HG03521 (cell line): ENCODE results near the gene CD226.

Source experiments
- ATAC-seq: cut with Tn5 transposase; IDR thresholded peaks from one replicate; pipeline ENCODE4 v1.9.1; 2021; ENCODE audit warnings: mild to moderate bottlenecking, moderate library complexity; ENCODE audit not compliant: unreplicated experiment

The CD226 gene

GRCh38 chr18:69820538-69820937 is 127.1 kb downstream of the CD226 start:
- ATAC-seq: no peak

GRCh38 chr18:69819460-69819859 is 128.2 kb downstream of the CD226 start:
- ATAC-seq: no peak

DNA sequence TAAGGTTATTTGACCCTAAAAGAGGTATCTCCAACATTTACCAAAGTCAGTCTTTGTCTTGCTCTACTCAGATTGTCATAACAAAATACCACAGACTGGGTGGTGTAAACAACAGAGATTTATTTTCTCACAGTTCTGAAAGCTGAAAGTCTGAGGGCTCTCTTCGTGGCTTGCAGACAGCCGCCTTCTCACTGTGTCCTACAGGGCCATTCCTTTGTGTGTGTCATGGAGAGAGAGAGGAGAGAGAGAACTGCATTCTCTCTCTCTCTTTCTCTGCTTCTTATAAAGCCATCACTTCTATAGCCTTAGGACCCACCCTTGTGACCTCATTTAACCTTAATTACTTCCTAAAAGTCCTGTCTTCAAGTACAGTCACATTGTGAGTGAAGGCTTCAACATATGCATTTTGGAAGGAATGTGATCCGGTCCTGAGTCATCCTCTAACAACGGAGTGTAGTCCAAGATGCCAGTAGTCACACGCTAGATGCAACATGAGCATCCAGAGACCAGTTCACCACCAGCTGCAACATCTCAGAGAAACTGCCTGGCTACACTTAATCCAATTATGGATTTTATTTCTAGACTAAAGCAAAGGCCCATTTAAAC is 130.2 kb downstream of the CD226 start:
- ATAC-seq: no peak

DNA sequence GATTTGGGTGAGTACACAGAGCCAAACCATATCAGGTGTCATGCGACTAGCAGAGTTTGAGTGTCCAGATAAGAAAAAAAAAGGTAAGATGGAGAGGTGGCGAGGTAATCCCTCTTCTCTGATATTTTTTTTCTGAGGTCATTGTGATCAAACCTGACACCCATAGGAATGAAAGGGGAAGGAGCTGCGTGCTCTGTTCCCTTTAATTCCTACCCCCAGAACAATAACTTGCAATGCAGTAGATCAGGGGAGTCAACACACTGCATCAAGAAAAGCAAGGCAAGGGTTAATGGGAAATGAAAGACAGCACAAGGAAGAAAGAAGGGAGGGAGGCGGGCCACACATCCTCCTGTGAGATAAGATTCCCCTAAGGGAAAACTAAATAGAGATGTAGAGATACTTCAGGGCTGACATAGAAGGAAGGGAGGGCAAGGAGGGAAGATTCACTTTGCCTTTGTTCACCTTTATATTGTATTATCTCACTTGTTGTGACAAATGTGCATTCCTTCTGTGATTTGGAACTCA is 132.8 kb downstream of the CD226 start:
- no peak for ATAC-seq

DNA sequence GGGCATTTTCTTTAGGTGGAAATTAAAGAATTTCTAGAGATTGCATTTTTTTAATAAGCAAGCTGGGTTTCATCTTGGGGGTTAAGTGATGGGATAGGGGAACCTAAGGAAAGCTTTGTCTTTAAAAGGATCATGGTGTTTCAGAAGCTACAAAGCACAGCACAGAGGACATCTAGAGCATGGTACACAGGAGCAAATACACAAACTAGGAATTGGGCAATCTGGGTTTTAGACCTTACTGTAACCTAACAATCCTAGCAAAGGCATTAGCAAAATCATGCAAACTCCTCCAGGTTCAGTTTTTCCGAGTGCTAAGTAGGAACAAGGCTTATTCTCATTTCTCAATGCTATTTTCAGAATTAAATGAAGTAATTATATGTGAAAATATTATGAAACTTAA is 134.1 kb downstream of the CD226 start:
- ATAC-seq: no peak

DNA sequence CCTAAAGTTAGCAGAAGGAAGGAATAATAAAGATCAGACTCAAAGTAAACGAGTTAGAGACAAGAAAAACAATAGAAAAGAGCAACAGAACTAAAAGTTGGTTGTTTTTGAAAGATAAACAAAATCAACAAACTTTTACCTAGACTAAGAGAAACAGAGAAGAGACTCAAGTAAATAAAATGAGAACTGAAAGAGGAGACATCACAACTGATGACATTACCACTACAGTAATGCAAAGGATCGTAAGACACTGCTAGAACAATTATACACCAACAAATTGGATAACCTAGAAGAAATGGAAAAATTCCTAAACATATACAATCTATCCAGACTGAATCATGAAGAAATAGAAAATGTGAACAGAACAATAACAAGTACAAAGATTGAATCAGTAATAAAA is 139.3 kb downstream of the CD226 start:
- ATAC-seq: no peak

DNA sequence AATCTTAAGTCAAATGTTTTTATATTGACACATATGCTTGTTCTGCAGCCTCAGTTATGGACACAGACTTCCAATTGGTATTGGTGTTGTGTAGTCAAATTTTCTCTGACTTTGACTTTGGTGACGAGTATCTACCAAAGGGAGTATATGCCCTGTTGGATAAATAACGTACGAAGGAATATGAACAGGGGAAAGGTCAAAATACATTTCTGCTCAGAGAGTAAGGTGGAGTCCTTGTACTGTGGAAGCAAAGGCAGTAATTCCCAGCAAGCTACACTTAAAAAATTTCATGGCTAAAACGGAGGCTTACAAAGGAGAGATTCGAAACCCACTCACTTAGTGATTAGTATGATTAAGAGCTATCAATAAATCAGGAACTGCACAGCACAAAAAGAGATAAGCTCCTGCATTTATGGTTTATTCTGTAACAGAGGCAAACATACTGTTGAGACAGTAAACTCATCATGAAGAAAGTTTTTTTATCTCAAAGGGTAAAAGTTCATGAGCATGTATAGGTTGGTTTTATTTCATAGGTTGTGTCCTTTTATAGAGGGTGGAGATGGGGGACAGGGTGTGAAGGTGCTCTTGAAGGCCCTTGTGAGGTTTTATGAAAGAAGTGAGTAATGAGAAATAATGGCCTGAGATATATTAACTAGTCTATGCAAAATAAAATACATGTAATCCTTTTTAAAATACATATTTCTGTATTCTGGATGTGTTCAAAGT is 142.7 kb downstream of the CD226 start:
- ATAC-seq: no peak
